ENCODE measurements around the gene SLIT3. TPM values are rescaled to one million over a fixed set of nuclear protein-coding genes. Genes with fewer than 3 reads are reported as not detected.

SLIT3 gene
- total and polyA plus RNA-seq, 2 experiments from 2014 or later, result 0.59 to 0.71 TPM

DNA sequence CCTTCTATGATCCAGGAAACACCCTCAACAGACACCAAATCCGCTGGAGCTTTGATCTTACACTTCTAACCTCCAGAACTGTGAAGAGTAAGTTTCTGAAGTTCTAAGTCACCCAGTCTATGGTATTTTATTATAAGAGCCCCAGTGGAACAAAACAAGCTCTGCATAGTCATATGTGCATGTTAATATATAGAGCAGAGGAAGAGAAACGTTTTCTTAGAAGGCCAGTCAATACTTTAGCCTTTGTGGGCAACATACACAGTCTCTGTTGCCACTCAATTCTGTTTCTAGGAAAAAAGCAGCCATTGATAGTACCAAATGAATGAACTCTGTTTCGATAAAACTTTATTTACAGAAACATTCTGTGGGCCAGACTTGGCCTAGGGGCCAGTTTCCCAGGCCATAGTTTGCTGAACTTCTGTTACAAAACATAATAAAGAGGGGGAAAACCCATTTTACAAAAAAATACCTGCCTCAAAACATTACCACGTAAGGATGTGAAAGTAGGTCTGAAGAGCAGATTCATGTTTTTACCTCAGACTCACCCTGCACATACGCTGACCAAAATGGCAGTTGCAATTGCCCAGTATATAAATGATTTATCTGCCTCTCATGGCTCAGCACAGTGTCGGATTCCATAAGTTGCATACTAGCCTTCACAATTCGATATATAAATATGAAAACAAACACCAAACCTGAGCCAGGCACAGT lies 350.5 kb downstream of the SLIT3 start:
- Mint-ChIP-seq H3K27me3 (ENCODE audit: insufficient read depth, low read depth, poor library complexity) (peaks cover 4% of the 10 kb centered on the region), H3K4me3 (no peak overlapping the region), H3K4me1 (peaks cover 14% of the 10 kb centered on the region), H3K27ac (no peak overlapping the region), H3K36me3 (ENCODE audit: low read depth) (no peaks in the 10 kb centered on the region), H3K9me3 (no peaks in the 10 kb centered on the region)
- ATAC-seq (no peak), DNase-seq (ENCODE audit: low spot score) (no peak)
- Histone ChIP-seq H3K9me2 (ENCODE audit: insufficient read depth) (no peaks in the 10 kb centered on the region), H3K36me3 (ENCODE audit: insufficient read depth) (no peaks in the 10 kb centered on the region), H2AFZ (no peak overlapping the region), H3K27me3 (ENCODE audit: insufficient read depth) (no peaks in the 10 kb centered on the region), H3K4me3 (no peak overlapping the region), H4K20me1 (replicated peaks; ENCODE audit: insufficient read depth) (peaks cover 4% of the 10 kb centered on the region; the same call in 1 of the 2 replicates), H3K4me2 (no peak overlapping the region), H3F3A (replicated peaks; ENCODE audit: low read depth) (no peaks in the 10 kb centered on the region), H3K27ac (ENCODE audit: low read depth) (no peak overlapping the region), H3K79me2 (replicated peaks; ENCODE audit: insufficient read depth) (no peaks in the 10 kb centered on the region), H3K4me1 (ENCODE audit: insufficient read depth) (no peaks in the 10 kb centered on the region)
- no peak for TF ChIP-seq CREB1 (CRISPR knock-in tag; IDR thresholded peaks at IDR 0.05; ENCODE audit: low read depth)
- TF ChIP-seq EZH2 (IDR thresholded peaks at IDR 0.05; ENCODE audit: low read depth, unreplicated experiment), result no peak
- TF ChIP-seq NANOG (IDR thresholded peaks at IDR 0.05; ENCODE audit: borderline replicate concordance), result no peak
- no peak for TF ChIP-seq ETS1 (IDR thresholded peaks at IDR 0.05)
- TF ChIP-seq ZNF331 (CRISPR knock-in tag; IDR thresholded peaks at IDR 0.05; ENCODE audit: low read depth), result no peak
- TF ChIP-seq STAT1 (IDR thresholded peaks at IDR 0.05; ENCODE audit: unreplicated experiment), result no peak
- no peak for TF ChIP-seq ZNF114 (CRISPR knock-in tag; IDR thresholded peaks at IDR 0.05)
- TF ChIP-seq, protein P1, sequence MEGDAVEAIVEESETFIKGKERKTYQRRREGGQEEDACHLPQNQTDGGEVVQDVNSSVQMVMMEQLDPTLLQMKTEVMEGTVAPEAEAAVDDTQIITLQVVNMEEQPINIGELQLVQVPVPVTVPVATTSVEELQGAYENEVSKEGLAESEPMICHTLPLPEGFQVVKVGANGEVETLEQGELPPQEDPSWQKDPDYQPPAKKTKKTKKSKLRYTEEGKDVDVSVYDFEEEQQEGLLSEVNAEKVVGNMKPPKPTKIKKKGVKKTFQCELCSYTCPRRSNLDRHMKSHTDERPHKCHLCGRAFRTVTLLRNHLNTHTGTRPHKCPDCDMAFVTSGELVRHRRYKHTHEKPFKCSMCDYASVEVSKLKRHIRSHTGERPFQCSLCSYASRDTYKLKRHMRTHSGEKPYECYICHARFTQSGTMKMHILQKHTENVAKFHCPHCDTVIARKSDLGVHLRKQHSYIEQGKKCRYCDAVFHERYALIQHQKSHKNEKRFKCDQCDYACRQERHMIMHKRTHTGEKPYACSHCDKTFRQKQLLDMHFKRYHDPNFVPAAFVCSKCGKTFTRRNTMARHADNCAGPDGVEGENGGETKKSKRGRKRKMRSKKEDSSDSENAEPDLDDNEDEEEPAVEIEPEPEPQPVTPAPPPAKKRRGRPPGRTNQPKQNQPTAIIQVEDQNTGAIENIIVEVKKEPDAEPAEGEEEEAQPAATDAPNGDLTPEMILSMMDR (conservative IDR thresholded peaks at IDR 0.05; ENCODE audit: low read depth in 2 of 2), result no peak
- no peak for TF ChIP-seq POLR2AphosphoS5 (IDR thresholded peaks at IDR 0.05; ENCODE audit: low read depth)
- TF ChIP-seq, protein P2, sequence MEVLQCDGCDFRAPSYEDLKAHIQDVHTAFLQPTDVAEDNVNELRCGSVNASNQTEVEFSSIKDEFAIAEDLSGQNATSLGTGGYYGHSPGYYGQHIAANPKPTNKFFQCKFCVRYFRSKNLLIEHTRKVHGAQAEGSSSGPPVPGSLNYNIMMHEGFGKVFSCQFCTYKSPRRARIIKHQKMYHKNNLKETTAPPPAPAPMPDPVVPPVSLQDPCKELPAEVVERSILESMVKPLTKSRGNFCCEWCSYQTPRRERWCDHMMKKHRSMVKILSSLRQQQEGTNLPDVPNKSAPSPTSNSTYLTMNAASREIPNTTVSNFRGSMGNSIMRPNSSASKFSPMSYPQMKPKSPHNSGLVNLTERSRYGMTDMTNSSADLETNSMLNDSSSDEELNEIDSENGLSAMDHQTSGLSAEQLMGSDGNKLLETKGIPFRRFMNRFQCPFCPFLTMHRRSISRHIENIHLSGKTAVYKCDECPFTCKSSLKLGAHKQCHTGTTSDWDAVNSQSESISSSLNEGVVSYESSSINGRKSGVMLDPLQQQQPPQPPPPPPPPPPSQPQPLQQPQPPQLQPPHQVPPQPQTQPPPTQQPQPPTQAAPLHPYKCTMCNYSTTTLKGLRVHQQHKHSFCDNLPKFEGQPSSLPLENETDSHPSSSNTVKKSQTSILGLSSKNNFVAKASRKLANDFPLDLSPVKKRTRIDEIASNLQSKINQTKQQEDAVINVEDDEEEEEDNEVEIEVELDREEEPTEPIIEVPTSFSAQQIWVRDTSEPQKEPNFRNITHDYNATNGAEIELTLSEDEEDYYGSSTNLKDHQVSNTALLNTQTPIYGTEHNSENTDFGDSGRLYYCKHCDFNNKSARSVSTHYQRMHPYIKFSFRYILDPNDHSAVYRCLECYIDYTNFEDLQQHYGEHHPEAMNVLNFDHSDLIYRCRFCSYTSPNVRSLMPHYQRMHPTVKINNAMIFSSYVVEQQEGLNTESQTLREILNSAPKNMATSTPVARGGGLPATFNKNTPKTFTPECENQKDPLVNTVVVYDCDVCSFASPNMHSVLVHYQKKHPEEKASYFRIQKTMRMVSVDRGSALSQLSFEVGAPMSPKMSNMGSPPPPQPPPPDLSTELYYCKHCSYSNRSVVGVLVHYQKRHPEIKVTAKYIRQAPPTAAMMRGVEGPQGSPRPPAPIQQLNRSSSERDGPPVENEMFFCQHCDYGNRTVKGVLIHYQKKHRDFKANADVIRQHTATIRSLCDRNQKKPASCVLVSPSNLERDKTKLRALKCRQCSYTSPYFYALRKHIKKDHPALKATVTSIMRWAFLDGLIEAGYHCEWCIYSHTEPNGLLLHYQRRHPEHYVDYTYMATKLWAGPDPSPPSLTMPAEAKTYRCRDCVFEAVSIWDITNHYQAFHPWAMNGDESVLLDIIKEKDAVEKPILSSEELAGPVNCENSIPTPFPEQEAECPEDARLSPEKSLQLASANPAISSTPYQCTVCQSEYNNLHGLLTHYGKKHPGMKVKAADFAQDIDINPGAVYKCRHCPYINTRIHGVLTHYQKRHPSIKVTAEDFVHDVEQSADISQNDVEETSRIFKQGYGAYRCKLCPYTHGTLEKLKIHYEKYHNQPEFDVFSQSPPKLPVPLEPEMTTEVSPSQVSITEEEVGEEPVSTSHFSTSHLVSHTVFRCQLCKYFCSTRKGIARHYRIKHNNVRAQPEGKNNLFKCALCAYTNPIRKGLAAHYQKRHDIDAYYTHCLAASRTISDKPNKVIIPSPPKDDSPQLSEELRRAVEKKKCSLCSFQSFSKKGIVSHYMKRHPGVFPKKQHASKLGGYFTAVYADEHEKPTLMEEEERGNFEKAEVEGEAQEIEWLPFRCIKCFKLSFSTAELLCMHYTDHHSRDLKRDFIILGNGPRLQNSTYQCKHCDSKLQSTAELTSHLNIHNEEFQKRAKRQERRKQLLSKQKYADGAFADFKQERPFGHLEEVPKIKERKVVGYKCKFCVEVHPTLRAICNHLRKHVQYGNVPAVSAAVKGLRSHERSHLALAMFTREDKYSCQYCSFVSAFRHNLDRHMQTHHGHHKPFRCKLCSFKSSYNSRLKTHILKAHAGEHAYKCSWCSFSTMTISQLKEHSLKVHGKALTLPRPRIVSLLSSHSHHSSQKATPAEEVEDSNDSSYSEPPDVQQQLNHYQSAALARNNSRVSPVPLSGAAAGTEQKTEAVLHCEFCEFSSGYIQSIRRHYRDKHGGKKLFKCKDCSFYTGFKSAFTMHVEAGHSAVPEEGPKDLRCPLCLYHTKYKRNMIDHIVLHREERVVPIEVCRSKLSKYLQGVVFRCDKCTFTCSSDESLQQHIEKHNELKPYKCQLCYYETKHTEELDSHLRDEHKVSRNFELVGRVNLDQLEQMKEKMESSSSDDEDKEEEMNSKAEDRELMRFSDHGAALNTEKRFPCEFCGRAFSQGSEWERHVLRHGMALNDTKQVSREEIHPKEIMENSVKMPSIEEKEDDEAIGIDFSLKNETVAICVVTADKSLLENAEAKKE (CRISPR knock-in tag; IDR thresholded peaks at IDR 0.05), result no peak
- no peak for TF ChIP-seq REST (IDR thresholded peaks at IDR 0.05; ENCODE audit: unreplicated experiment)
- TF ChIP-seq JUNB (IDR thresholded peaks at IDR 0.05; ENCODE audit: unreplicated experiment), result no peak
- no peak for TF ChIP-seq EZH2phosphoT487 (IDR thresholded peaks at IDR 0.05; ENCODE audit: unreplicated experiment)

All from GM23338 (cell line).